ENCODE data around the gene MYL6B. TPM values are rescaled to one million over a fixed set of nuclear protein-coding genes. Genes with fewer than 3 reads are reported as not detected.

MYL6B gene
- total RNA-seq, 1 experiment from 2014 or later, result 153 TPM

GRCh38 chr12:56202838-56203237, 50.5 kb downstream of the MYL6B start:
- BruUV-seq (replicated peaks), result no TSS peak
- CTCF ChIA-PET, result no interaction called here
- intact Hi-C loops (cut with micrococcal nuclease), result no loop called here

GRCh38 chr12:56204275-56204674, 51.9 kb downstream of the MYL6B start:
- CTCF ChIA-PET, result interaction anchor here (0.5 kb wide), 1 partner anchor 291 kb away, joined by 4 read pairs; no protein-coding TSS in a partner anchor
- TF ChIP-seq EZH2 (IDR thresholded peaks at IDR 0.05; ENCODE audit: low read length, unreplicated experiment), result no peak
- no peak for TF ChIP-seq CTCF (conservative IDR thresholded peaks at IDR 0.05; ENCODE audit: low read depth, low read length)
- no peak for TF ChIP-seq EZH2phosphoT487 (IDR thresholded peaks at IDR 0.05; ENCODE audit: borderline replicate concordance, low read length)

More at GRCh38 chr12:56202838-56203237, 50.5 kb downstream of the MYL6B start:
- Histone ChIP-seq H3K4me2 (ENCODE audit: low read length) (no peak overlapping the region), H3K4me1 (ENCODE audit: insufficient read depth, low read length) (no peaks in the 10 kb centered on the region), H3K9me3 (ENCODE audit: low read length) (no peaks in the 10 kb centered on the region), H3K9ac (ENCODE audit: low read length) (no peak overlapping the region), H3K27ac (ENCODE audit: low read length) (no peak overlapping the region), H3K27me3 (ENCODE audit: low read length) (no peaks in the 10 kb centered on the region), H3K36me3 (ENCODE audit: low read depth, low read length) (peaks cover 18% of the 10 kb centered on the region), H3K4me3 (ENCODE audit: low read length) (no peak overlapping the region), H4K20me1 (ENCODE audit: low read length) (no peaks in the 10 kb centered on the region), H3K79me2 (ENCODE audit: low read length) (no peaks in the 10 kb centered on the region), H3F3A (ENCODE audit: low read length, unreplicated experiment) (no peaks in the 10 kb centered on the region), H2AFZ (ENCODE audit: low read length) (no peak overlapping the region), H3K9me2 (replicated peaks; ENCODE audit: low read length) (no peaks in the 10 kb centered on the region)
- TF ChIP-seq CTCF (conservative IDR thresholded peaks at IDR 0.05; ENCODE audit: low read depth, low read length) (no peak), EZH2 (IDR thresholded peaks at IDR 0.05; ENCODE audit: low read length, unreplicated experiment) (no peak), EZH2phosphoT487 (IDR thresholded peaks at IDR 0.05; ENCODE audit: borderline replicate concordance, low read length) (no peak)
- POLR2A ChIA-PET (ENCODE audit: unreplicated experiment), result no interaction called here
- ATAC-seq (no peak), DNase-seq (no peak)

GRCh38 chr12:56205445-56205844, 53.1 kb downstream of the MYL6B start:
- TF ChIP-seq CTCF (conservative IDR thresholded peaks at IDR 0.05; ENCODE audit: low read depth, low read length) (0 out of 2 replicates have a peak, but pooled peaks have one; percentile 19), EZH2phosphoT487 (IDR thresholded peaks at IDR 0.05; ENCODE audit: borderline replicate concordance, low read length) (no peak)
- Histone ChIP-seq H2AFZ (ENCODE audit: low read length) (no peak overlapping the region), H4K20me1 (ENCODE audit: low read length) (no peaks in the 10 kb centered on the region), H3K36me3 (ENCODE audit: low read depth, low read length) (peaks cover 27% of the 10 kb centered on the region), H3F3A (ENCODE audit: low read length, unreplicated experiment) (no peaks in the 10 kb centered on the region), H3K79me2 (ENCODE audit: low read length) (no peaks in the 10 kb centered on the region), H3K27ac (ENCODE audit: low read length) (no peak overlapping the region), H3K4me3 (ENCODE audit: low read length) (no peak overlapping the region), H3K9ac (ENCODE audit: low read length) (no peak overlapping the region), H3K4me2 (ENCODE audit: low read length) (no peak overlapping the region), H3K4me1 (ENCODE audit: insufficient read depth, low read length) (no peaks in the 10 kb centered on the region), H3K9me3 (ENCODE audit: low read length) (no peaks in the 10 kb centered on the region), H3K9me2 (replicated peaks; ENCODE audit: low read length) (no peaks in the 10 kb centered on the region), H3K27me3 (ENCODE audit: low read length) (no peaks in the 10 kb centered on the region)
- CTCF ChIA-PET, result interaction anchor here (1.1 to 1.2 kb wide), 2 partner anchors 8 to 16 kb away, joined by 4 to 6 read pairs; partner anchors contain the start of gene RNF41
- BruUV-seq (replicated peaks), result no TSS peak
- POLR2A ChIA-PET (ENCODE audit: unreplicated experiment), result no interaction called here
- ATAC-seq (peak; percentile 34; the same call in 1 of the 2 replicates), DNase-seq (no peak)
- intact Hi-C loops (cut with micrococcal nuclease), result no loop called here

More at GRCh38 chr12:56204275-56204674, 51.9 kb downstream of the MYL6B start:
- Histone ChIP-seq H2AFZ (ENCODE audit: low read length) (no peak overlapping the region), H3K9ac (ENCODE audit: low read length) (no peak overlapping the region), H3K4me3 (ENCODE audit: low read length) (no peak overlapping the region), H3F3A (ENCODE audit: low read length, unreplicated experiment) (no peaks in the 10 kb centered on the region), H3K9me2 (replicated peaks; ENCODE audit: low read length) (no peaks in the 10 kb centered on the region), H3K4me2 (ENCODE audit: low read length) (no peak overlapping the region), H3K27ac (ENCODE audit: low read length) (no peak overlapping the region), H3K79me2 (ENCODE audit: low read length) (no peaks in the 10 kb centered on the region), H3K4me1 (ENCODE audit: insufficient read depth, low read length) (no peaks in the 10 kb centered on the region), H3K27me3 (ENCODE audit: low read length) (no peaks in the 10 kb centered on the region), H4K20me1 (ENCODE audit: low read length) (no peaks in the 10 kb centered on the region), H3K36me3 (ENCODE audit: low read depth, low read length) (peaks cover 19% of the 10 kb centered on the region), H3K9me3 (ENCODE audit: low read length) (no peaks in the 10 kb centered on the region)
- ATAC-seq (no peak), DNase-seq (no peak)
- intact Hi-C loops (cut with micrococcal nuclease), result no loop called here
- POLR2A ChIA-PET (ENCODE audit: unreplicated experiment), result no interaction called here
- BruUV-seq (replicated peaks), result no TSS peak
